ENCODE data around the gene EIF4A2. TPM values are rescaled to one million over a fixed set of nuclear protein-coding genes. Genes with fewer than 3 reads are reported as not detected.
A peak's percentile ranks its signal among the peaks of the same experiment; 100 is the strongest.

Gene EIF4A2
- total and polyA plus RNA-seq, 9 of the 15 experiments (the other 6 are each of a cell fraction or from before 2014, with no cell fraction given), result 307 to 754 (median 435) TPM

DNA sequence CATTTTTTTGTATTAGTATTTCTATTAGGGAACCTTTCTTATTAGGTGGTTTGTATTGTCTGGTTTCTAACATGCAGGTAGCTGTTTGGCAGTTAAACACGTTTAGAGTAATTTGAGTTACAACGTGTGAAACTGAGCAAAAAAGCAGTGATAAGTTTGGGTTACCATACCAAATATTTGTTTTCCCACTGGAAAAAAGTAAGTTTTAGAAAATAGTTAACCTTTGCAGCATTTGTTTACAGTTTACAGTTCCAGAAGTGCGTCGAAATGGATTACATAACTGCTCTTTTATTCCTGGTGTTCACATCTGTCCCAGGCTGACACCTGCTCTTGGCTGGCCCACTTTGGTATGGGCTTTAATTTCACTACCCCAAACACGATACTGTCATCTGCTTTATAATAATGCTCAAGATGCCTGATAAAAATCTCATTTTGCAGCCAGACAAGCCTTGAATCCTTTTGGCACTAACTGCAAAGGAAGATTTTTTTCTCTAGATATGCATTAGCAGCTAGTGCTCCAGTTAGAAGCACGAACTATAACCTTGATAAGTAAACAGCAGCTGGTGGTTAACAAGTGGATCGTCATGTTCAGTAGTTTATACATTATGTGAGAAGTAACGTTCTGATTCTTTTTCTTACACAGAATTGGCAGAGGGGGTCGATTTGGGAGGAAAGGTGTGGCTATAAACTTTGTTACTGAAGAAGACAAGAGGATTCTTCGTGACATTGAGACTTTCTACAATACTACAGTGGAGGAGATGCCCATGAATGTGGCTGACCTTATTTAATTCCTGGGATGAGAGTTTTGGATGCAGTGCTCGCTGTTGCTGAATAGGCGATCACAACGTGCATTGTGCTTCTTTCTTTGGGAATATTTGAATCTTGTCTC, 5.3 kb downstream of the EIF4A2 start (continued):
- TF ChIP-seq RBFOX2 (IDR thresholded peaks at IDR 0.05; ENCODE audit: low read depth, low read length) (peak; percentile 58; the same call in 1 of the 2 replicates), THRAP3 (IDR thresholded peaks at IDR 0.05; ENCODE audit: borderline replicate concordance) (peak; percentile 56; the same call in 1 of the 2 replicates), TFE3 (CRISPR knock-in tag; IDR thresholded peaks at IDR 0.05) (no peak), HDAC8 (tag; IDR thresholded peaks at IDR 0.05) (no peak), CGGBP1 (CRISPR knock-in tag; IDR thresholded peaks at IDR 0.05) (0 out of 2 replicates have a peak, but pooled peaks have one; percentile 27)
- TF ChIP-seq, protein P1, sequence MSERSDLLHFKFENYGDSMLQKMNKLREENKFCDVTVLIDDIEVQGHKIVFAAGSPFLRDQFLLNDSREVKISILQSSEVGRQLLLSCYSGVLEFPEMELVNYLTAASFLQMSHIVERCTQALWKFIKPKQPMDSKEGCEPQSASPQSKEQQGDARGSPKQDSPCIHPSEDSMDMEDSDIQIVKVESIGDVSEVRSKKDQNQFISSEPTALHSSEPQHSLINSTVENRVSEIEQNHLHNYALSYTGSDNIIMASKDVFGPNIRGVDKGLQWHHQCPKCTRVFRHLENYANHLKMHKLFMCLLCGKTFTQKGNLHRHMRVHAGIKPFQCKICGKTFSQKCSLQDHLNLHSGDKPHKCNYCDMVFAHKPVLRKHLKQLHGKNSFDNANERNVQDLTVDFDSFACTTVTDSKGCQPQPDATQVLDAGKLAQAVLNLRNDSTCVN (CRISPR knock-in tag; IDR thresholded peaks at IDR 0.05), result peak; percentile 64; the same call in 1 of the 2 replicates
- TF ChIP-seq, protein P2, sequence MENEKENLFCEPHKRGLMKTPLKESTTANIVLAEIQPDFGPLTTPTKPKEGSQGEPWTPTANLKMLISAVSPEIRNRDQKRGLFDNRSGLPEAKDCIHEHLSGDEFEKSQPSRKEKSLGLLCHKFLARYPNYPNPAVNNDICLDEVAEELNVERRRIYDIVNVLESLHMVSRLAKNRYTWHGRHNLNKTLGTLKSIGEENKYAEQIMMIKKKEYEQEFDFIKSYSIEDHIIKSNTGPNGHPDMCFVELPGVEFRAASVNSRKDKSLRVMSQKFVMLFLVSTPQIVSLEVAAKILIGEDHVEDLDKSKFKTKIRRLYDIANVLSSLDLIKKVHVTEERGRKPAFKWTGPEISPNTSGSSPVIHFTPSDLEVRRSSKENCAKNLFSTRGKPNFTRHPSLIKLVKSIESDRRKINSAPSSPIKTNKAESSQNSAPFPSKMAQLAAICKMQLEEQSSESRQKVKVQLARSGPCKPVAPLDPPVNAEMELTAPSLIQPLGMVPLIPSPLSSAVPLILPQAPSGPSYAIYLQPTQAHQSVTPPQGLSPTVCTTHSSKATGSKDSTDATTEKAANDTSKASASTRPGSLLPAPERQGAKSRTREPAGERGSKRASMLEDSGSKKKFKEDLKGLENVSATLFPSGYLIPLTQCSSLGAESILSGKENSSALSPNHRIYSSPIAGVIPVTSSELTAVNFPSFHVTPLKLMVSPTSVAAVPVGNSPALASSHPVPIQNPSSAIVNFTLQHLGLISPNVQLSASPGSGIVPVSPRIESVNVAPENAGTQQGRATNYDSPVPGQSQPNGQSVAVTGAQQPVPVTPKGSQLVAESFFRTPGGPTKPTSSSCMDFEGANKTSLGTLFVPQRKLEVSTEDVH (IDR thresholded peaks at IDR 0.05; ENCODE audit: low read depth, partially characterized antibody), result peak; percentile 28

All from K562 (cell line).